Suprapubic skin (tissue), 3 donors: ENCODE results near the gene CDC37L1.
"Not testable (repeated sequence)": the region's sequence is repeated elsewhere in the genome, so short reads cannot be mapped to it uniquely, and the experiment has no call there.

Experiments used
- CTCF ChIP-seq, 2 donors: fragments of 200-600 bp in 1 of 2; fragments of 450-650 bp in 1 of 2; sonication (generic) in 1 of 2; IDR thresholded peaks; one replicate each; pipeline ENCODE4 v1.5.1; 2016 to 2019; ENCODE audit warnings: antibody characterized with exemption in 2 of 2, mild to moderate bottlenecking in 1 of 2, moderate library complexity in 1 of 2
- POLR2A ChIP-seq, 2 donors: fragments of 450-650 bp; IDR thresholded peaks; one replicate each; pipeline ENCODE4 v1.6.1; 2017; ENCODE audit warnings: antibody characterized with exemption in 2 of 2, mild to moderate bottlenecking in 2 of 2, moderate library complexity in 2 of 2

- TF ChIP-seq CTCF, POLR2A (IDR thresholded peaks at IDR 0.05): not testable (repeated sequence)
Observed at GRCh38 chr9:4656196-4656595, 23.2 kb upstream of the CDC37L1 start.
